Epithelial cell of proximal tubule (primary cell): Measurements from ENCODE around the gene CD247. TPM values are rescaled to one million over a fixed set of nuclear protein-coding genes. Genes with fewer than 3 reads are reported as not detected.

ENCODE experiments used
- DNase-seq: peaks from one replicate; pipeline ENCODE4 v3.0.0-alpha.2; 2011; ENCODE audit warnings: low read depth
- H3K4me3 ChIP-seq: 2 replicates; pipeline ENCODE4 v1.5.1; 2011; ENCODE audit warnings: low read depth, mild to moderate bottlenecking, low read length
- total RNA-seq: library from RNA; depleted of rRNA; stranded (reverse); fragments of >200 nt; gene quantifications from 2 replicates; pipeline ENCODE4 v1.2.3, GENCODE V29; 2015
- TF ChIP-seq, protein P1 (sequence below): conservative IDR thresholded peaks from 2 replicates; pipeline ENCODE4 v1.5.1; 2012; ENCODE audit warnings: low read depth, mild to moderate bottlenecking, low read length

CD247 gene
- total RNA-seq, 1 donor from 2014 or later = not detected

DNA sequence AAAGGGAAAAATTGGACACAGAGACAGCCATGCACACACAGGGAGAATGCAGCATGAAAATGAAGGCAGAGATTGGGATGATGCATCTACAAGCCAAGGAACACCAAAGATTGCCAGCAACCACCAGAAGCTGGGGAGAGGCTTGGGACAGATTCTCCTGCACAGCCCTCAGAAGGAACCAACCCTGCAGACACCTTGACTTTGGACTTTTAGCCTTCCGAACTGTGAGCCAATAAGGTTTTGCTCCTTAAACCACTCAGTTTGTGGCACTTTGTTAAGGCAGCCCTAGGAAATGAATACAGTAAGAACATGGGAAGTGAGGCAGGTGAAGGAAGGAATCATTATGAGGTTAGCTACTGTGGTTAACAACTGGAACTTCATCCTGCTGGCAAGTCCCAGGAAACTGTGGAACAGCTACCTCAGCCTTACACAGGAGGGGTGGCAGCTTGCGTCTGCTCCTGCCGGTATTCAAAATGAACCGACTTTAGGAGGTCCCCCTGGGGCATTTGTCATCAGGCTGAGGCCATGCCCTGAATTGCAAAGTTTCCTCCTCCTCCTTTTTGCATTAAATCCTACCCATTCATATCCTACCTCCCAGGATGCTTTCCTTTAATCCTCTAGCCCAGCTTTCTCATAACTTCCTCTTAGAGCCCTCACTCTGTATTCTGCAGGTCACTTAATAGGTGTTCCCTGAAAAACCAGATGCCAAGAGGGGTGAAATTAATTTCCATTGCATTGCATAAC is 15.4 kb downstream of the CD247 start:
- H3K4me3 ChIP-seq = no peak overlapping the region
- no peak for DNase-seq
- TF ChIP-seq, protein P1, sequence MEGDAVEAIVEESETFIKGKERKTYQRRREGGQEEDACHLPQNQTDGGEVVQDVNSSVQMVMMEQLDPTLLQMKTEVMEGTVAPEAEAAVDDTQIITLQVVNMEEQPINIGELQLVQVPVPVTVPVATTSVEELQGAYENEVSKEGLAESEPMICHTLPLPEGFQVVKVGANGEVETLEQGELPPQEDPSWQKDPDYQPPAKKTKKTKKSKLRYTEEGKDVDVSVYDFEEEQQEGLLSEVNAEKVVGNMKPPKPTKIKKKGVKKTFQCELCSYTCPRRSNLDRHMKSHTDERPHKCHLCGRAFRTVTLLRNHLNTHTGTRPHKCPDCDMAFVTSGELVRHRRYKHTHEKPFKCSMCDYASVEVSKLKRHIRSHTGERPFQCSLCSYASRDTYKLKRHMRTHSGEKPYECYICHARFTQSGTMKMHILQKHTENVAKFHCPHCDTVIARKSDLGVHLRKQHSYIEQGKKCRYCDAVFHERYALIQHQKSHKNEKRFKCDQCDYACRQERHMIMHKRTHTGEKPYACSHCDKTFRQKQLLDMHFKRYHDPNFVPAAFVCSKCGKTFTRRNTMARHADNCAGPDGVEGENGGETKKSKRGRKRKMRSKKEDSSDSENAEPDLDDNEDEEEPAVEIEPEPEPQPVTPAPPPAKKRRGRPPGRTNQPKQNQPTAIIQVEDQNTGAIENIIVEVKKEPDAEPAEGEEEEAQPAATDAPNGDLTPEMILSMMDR = no peak

DNA sequence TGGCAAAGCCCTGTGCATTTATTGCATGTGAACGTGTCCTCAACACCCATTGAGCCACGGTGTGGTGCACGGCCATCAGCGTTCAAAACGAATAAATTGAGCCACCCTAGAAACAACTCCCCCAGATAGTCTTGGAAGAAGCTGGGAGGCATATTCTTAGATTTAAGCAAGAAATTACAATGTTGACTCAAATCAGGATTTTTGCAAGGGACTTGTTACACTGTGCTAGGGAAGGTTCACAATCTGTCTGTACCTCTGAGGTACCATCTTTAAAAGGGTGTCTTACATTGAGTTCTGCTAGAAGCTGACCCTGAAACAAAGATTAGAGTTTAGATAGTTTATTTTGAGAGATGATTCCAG is 16.2 kb downstream of the CD247 start:
- no peak for DNase-seq
- TF ChIP-seq, protein P1 = no peak

GRCh38 chr1:167501515-167502191 is 16.7 kb downstream of the CD247 start:
- TF ChIP-seq, protein P1 = no peak
- no peak overlapping the region for H3K4me3 ChIP-seq
- no peak for DNase-seq

More for the DNA sequence above, 16.2 kb downstream of the CD247 start:
- H3K4me3 ChIP-seq = no peak overlapping the region

- TF ChIP-seq, protein P1 = no peak
- DNase-seq = no peak
- no peak overlapping the region for H3K4me3 ChIP-seq
Measured at GRCh38 chr1:167500283-167500860, 18.0 kb downstream of the CD247 start.

DNA sequence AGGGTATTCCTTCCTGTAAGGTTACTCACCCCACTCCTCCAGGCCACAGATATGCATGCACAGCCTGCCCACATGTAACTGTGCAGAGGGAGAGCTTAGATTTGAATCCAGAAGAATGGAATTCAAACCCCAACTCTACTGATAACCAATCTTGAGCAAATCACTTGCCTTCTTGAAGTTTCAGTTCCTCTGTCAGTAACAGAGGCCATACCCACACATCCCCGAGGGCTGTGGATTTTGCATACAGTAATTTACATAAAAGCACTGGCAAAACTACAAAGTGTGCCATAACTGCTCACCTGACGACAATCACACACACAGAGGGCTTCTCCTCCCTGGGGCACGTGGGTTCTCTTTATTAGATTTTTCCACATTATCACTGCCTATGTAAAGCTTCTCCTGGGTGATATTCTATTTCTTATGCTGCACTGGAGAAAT is 18.6 kb downstream of the CD247 start:
- DNase-seq = no peak
- TF ChIP-seq, protein P1 = no peak

GRCh38 chr1:167499106-167499505 is 19.2 kb downstream of the CD247 start:
- H3K4me3 ChIP-seq = no peak overlapping the region
- TF ChIP-seq, protein P1 = no peak
- DNase-seq = no peak

More for the DNA sequence above, 18.6 kb downstream of the CD247 start:
- no peak overlapping the region for H3K4me3 ChIP-seq
